ENCODE data around the gene MRPS23.

DNA sequence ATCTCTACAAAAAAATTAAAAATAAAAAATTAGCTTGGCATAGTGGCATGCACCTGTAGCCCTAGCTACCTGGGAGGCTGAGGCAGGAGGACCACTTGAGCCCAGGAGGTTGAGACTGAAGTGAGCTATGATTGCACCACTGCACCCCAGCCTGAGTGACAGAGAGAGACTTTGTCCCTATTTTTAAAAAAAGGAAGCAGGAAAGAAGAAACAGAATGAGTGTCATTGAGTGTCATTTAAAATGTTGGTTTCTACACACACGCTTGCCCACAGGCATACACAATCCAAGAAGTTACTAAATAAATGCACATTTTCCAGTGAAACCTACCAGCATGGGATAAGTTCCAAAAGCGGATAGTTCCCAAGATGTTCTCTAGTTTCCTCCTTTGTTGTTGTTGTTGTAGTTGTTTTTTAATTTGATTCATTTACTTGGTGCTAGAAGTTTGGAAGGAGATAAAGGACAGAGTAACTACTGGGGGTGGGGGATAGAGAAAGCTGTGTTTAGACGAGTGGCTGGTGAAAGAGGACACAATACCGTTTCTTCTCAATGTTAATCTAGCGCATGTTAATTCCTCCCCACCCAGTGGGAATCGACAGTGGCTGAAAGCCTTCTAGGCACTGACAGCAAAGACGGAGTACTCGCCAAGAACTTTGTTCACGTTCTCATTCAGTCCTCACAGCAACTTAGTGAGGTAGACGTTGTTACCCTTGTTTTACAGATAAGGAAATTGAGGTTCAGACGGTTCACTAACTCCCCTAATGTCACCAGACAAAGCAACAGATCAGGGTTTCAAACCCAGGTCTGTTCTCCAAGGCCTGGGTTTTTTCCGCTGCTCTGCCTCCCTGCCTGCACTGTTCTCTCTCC, 17.3 kb downstream of the MRPS23 start:
- TF ChIP-seq TAF1 (IDR thresholded peaks at IDR 0.05; ENCODE audit: borderline replicate concordance, low read depth, low read length) (no peak), POLR2AphosphoS5 (IDR thresholded peaks at IDR 0.05; ENCODE audit: low read depth, low read length) (no peak)
